Breast epithelium (tissue), 3 donors: ENCODE data around the gene NOPCHAP1.

ENCODE experiments used
- POLR2AphosphoS5 ChIP-seq, 3 donors: sonication (generic); formaldehyde crosslinking; IDR thresholded peaks; one replicate each; pipeline ENCODE4 v1.6.1; 2017; ENCODE audit warnings: antibody characterized with exemption in 3 of 3
- TF ChIP-seq, protein P1 (sequence below), 3 donors: fragments of 450-650 bp; IDR thresholded peaks; one replicate each; pipeline ENCODE4 v1.5.1; 2016 to 2017; ENCODE audit warnings: antibody characterized with exemption in 3 of 3, mild to moderate bottlenecking in 3 of 3, moderate library complexity in 3 of 3

GRCh38 chr12:104958805-104959334 lies 27.2 kb upstream of the NOPCHAP1 start:
- TF ChIP-seq, protein P1, sequence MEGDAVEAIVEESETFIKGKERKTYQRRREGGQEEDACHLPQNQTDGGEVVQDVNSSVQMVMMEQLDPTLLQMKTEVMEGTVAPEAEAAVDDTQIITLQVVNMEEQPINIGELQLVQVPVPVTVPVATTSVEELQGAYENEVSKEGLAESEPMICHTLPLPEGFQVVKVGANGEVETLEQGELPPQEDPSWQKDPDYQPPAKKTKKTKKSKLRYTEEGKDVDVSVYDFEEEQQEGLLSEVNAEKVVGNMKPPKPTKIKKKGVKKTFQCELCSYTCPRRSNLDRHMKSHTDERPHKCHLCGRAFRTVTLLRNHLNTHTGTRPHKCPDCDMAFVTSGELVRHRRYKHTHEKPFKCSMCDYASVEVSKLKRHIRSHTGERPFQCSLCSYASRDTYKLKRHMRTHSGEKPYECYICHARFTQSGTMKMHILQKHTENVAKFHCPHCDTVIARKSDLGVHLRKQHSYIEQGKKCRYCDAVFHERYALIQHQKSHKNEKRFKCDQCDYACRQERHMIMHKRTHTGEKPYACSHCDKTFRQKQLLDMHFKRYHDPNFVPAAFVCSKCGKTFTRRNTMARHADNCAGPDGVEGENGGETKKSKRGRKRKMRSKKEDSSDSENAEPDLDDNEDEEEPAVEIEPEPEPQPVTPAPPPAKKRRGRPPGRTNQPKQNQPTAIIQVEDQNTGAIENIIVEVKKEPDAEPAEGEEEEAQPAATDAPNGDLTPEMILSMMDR (IDR thresholded peaks at IDR 0.05) = no peak
- no peak for TF ChIP-seq POLR2AphosphoS5 (IDR thresholded peaks at IDR 0.05)
